GDM1 (cell line): Measurements from ENCODE around the gene CLCF1.

Experiments
- DNase-seq: peaks from one replicate; lab custom pipeline; 2025; lab: John Stamatoyannopoulos, UW

CLCF1 gene

GRCh38 chr11:67356387-67356863, 17.0 kb downstream of the CLCF1 start:
- DNase-seq = no peak

GRCh38 chr11:67355794-67356386, 17.5 kb downstream of the CLCF1 start:
- DNase-seq = no peak

GRCh38 chr11:67355023-67355793, 18.2 kb downstream of the CLCF1 start:
- DNase-seq = no peak

GRCh38 chr11:67354075-67355022, 19.0 kb downstream of the CLCF1 start:
- no peak for DNase-seq

GRCh38 chr11:67353317-67354074, 19.9 kb downstream of the CLCF1 start, which contains the start of gene POLD4:
POLD4 (minus strand) TSS chr11:67353546; CDS start chr11:67353399, 147 bp downstream.
- DNase-seq = peak; percentile 94

- DNase-seq = peak; percentile 46
Measured at GRCh38 chr11:67352546-67353316, 20.7 kb downstream of the CLCF1 start.

- DNase-seq = peak; percentile 49
Measured at GRCh38 chr11:67351275-67352005, 22.0 kb downstream of the CLCF1 start.

- no peak for DNase-seq
Measured at GRCh38 chr11:67349928-67350465, 23.4 kb downstream of the CLCF1 start.

GRCh38 chr11:67349457-67349856, 23.9 kb downstream of the CLCF1 start:
- DNase-seq = no peak

- DNase-seq = no peak
Measured at GRCh38 chr11:67349036-67349435, 24.4 kb downstream of the CLCF1 start.

GRCh38 chr11:67347964-67348749, 25.2 kb downstream of the CLCF1 start:
- no peak for DNase-seq

- DNase-seq = no peak
Measured at GRCh38 chr11:67345920-67346819, 27.2 kb downstream of the CLCF1 start.

GRCh38 chr11:67345247-67345919, 28.0 kb downstream of the CLCF1 start:
- DNase-seq = no peak

- peak; percentile 12 for DNase-seq
Measured at GRCh38 chr11:67344264-67344663, 29.1 kb downstream of the CLCF1 start.

- no peak for DNase-seq
Measured at GRCh38 chr11:67337257-67337656, 36.1 kb downstream of the CLCF1 start.

- no peak for DNase-seq
Measured at GRCh38 chr11:67332081-67332691, 41.2 kb downstream of the CLCF1 start.

- DNase-seq = no peak
Measured at GRCh38 chr11:67323526-67323925, 49.9 kb downstream of the CLCF1 start.
